Endothelial cell of umbilical vein (primary cell): ENCODE results near the gene EVC2.

ENCODE experiments used
- CTCF ChIP-seq, 2 donors: IDR thresholded peaks; 1 replicate in 1 of 2; 2 replicates in 1 of 2; pipeline ENCODE4 v1.5.1; 2011; ENCODE audit warnings: low read length in 2 of 2, mild to moderate bottlenecking in 2 of 2, moderate library complexity in 2 of 2, control low read depth in 1 of 2, inconsistent platforms in 1 of 2, low read depth in 1 of 2; ENCODE audit not compliant: insufficient read depth in 1 of 2; ENCODE audit errors: extremely low read depth in 1 of 2
- EZH2 ChIP-seq: IDR thresholded peaks from 2 replicates; pipeline ENCODE4 v1.6.1; 2012; ENCODE audit warnings: borderline replicate concordance, low read depth, mild to moderate bottlenecking, moderate library complexity, low read length, inconsistent platforms; ENCODE audit not compliant: severe bottlenecking
- GATA2 ChIP-seq: IDR thresholded peaks from 2 replicates; pipeline ENCODE4 v1.7.0; 2011; ENCODE audit warnings: low read depth, mild to moderate bottlenecking, moderate library complexity, mixed read lengths, low read length; ENCODE audit not compliant: insufficient read length, insufficient read depth
- POLR2A ChIP-seq: IDR thresholded peaks from 2 replicates; pipeline ENCODE4 v1.6.1; 2012; ENCODE audit warnings: low read depth, mild to moderate bottlenecking, control low read depth, low read length

- TF ChIP-seq EZH2 (no peak), CTCF (IDR thresholded peaks at IDR 0.05; ENCODE audit: extremely low read depth in 1 of 2, insufficient read depth in 1 of 2, low read depth in 1 of 2, low read length in 2 of 2) (no peak), GATA2 (no peak), POLR2A (no peak)
Measured at GRCh38 chr4:5572114-5572513, 136.2 kb downstream of the EVC2 start.
